ENCODE measurements around the gene ANXA2.
"Not testable (repeated sequence)": the region's sequence is repeated elsewhere in the genome, so short reads cannot be mapped to it uniquely, and the experiment has no call there.

The ANXA2 gene

DNA sequence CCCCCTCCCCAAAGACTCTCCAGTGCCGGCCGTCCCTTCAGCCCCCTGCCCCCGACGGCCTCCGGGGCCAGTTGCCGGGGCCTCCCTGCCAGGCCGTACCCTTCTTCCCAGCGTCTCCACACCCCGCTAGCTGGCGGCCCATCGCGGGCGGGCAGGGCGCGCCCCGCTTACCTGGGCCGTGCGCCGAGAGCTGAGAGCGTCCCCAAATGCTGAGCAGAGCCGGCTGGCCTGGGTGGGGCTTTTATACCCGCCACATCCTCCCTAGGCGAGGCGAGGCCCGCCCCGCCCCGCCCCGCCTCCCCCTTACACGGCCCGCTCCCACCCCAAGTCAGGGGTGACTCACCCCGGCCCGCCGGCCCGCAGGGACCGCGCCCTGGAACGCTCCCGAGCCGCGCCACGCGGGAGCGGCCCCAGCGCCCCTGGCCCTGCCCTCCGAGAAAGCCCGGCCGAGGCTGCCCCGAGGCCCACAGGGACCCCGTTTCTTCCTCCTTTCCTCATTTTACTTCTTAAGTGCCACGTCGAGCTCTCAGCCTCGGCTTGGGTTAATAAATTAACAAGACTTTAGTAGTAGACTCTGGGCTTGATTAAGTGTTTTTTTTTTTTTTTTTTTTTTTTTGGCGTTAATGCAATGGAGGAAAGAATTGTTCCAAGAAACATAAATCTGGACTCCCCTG is at the start of gene ANXA2:
ANXA2 (minus strand) TSS at position 215 of the 674 bp plus-strand sequence. CDS start 11,911 bp downstream, outside the sequence.
- peak; percentile 83 for DNase-seq (ENCODE audit: low spot score)

DNA sequence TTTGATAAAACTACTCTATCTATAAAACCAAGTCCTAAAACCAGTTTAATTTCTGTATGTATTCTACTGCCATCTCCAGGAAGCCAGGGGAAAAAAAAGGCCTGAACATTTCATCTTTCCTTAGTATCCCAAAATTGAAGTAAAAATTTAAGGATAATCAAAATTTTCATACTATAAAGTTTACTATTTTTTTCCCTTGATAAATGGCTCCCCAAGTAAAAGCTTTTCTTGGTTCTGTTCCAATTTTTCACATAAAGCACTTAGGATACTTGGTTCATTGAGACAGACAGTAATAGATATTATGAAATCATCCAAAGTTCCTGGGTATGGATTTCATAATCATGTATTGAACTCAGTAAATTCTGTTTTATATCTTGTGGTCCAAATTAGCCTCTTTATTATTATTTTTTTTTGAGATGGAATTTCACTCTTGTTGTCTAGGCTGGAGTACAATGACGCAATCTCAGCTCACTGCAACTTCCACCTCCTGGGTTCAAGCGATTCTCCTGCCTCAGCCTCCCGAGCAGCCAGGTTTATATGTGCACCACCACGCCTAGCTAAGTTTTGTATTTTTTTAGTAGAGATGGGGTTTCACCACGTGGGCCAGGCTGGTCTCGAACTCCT is 46.6 kb upstream of the ANXA2 start:
- no peak for DNase-seq (ENCODE audit: low spot score)

DNA sequence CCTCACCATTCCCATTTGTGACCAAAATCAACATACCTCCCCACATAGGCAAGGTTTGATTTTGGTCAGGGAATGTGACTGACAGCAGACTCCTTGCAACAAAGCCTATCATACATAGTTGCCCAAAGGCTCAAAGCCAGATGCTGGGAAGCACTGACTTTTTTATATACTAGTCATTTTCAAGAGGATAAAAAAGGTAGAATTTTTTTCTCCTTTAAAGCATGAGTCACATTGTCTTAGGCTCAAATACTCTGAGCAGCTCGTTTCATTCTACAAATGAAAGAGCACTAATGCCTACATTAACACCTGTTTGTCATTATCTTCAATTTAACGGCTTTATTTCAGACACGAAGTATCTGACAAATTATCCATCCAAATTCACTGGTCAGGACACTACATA is 45.0 kb upstream of the ANXA2 start:
- DNase-seq (ENCODE audit: low spot score) = no peak

DNA sequence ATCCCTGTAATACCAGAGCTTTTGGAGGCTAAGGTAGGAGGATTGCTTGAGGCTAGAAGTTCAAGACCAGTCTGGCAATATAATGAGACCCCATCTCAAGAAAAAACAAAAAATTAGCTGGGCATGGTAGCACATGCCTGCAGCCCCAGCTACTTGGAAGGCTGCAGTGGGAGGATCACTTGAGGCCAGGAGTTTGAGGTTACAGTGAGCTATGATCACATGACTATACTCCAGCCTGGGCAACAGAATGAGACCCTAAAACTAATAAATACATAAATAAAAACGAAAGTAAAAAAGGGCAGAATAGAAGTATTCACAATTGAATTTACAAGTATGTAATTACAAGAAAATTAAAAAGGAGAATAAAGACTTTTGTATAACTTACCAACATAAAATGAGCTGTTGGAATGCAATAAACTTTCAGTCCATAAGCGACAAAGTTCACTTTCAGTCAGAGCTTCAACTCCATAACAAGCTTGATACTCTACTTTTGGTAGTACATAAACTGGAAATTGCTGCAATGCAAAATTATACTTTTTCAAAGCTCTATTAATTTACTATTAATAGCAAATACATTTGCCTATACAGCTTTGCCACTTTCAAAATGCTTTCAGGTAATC is 44.4 kb upstream of the ANXA2 start:
- no peak for DNase-seq (ENCODE audit: low spot score)

DNA sequence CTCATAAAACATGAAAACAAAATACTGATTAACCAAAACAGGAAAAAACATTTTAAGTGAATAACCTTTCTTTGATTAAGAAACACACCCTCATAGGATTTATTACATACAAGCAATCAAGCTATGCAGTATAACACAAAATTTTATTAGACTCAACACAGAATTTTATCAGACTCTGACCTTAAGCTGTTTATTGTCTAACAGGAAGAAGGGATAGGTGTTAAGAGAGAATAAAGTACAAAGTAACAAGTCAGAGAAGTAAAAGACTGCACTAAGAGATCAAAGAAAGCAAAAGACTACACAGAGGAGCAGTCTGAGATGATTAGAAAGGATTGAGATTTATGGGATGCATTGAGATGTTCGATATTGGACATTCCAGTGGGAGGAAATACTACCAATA is 43.5 kb upstream of the ANXA2 start:
- no peak for DNase-seq (ENCODE audit: low spot score)

DNA sequence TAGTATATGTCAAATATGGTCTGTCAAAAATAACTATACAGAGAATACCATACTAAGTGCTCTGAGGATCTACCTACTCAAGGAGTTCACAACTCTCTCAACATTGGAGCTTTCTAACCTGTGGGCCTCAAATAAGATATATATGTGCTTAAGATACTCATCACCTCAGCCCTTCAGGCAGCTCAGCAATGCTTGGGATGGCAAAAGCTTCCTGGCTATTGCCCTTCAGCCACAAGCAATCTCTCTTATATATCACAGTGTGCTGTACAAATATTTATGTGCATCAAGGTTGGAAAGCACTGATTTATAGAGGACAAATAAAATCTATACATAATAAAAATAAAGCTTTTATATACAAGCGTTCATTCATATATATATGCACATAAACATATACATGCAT is 40.9 kb upstream of the ANXA2 start:
- DNase-seq (ENCODE audit: low spot score) = no peak

DNA sequence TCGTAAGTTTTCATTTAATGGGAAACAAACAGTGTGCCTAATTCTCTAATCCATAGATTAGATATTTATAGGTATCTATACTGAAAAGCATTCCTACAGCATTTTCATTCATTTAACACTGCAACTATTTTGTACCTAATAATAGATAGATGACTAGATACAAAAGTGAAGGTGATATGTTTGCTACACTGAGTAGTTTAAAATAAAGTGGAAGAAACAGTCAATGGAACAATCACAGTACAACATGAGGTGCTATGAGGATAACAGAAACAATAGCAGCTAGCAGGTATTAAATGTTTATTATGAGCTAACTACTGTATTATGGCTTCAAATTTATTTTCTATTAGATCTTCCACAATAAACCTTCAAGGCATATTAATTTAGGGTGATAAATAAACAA is 31.1 kb upstream of the ANXA2 start:
- no peak for DNase-seq (ENCODE audit: low spot score)

DNA sequence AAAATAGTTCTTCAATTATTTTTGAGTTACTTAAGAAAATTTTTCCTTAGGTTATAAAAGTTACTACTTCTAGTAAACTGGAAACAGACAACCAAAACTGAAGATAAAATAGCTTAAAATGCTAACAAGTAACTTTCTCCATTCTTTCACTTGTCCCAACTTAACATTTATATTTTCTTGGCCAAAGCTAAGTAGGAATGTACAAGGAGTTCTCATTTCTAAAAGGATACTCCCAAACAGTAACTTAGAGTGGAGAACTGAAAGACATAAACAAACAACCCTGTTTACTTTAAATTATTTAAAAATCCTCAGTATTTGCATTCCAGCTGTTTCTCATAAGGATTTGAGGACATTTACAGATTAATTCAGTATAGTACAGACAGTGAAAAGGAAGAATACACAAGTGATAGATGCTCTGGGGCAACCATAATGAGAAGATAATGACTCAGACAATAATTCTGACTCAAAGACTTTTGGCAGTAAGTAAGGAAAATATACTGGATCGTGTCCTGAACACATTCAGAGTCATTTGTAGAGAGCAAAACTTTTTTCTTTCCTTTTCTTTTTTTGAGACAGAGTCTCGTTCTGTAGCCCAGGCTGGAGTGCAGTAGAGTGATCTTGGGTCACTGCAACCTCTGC is 29.2 kb upstream of the ANXA2 start:
- DNase-seq (ENCODE audit: low spot score) = no peak

DNA sequence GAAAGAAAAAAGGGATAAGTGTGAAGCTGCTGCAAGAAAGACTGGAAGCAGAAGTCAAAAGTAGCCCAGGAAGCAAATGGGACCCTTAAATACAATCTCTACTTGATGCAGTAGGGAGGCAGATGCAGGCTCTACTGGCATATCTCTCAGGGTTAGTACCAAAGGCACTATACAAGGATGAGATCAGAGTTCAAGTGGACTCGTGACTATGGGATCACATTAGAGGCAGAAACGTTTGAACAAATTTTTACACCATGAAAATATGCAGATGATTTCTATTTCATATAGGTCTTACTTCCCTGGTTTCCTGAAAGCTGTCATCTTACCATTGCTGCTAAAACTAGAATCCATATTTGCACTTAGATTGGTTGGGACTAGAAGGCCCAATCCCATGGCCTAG is 27.7 kb upstream of the ANXA2 start:
- DNase-seq (ENCODE audit: low spot score) = no peak

DNA sequence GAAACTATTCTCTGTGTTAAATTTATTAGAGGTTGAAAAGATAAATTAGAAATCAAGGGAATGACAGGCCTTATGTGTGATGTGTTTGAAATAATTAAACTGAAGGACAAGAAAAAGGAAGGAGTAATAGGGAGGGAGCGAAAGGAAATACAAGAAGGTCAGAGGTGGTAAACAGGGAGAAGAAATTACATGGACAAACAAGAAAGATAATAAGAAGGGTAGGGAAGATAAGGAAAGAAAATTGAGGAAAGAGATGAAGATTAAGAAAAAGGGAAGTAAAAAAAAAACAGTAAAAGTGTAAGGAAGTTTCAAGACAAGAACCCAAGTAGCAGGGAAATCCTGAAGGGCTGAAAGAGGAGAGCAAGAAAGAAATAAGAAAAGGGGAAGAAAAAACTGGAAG is 26.2 kb upstream of the ANXA2 start:
- no peak for DNase-seq (ENCODE audit: low spot score)

DNA sequence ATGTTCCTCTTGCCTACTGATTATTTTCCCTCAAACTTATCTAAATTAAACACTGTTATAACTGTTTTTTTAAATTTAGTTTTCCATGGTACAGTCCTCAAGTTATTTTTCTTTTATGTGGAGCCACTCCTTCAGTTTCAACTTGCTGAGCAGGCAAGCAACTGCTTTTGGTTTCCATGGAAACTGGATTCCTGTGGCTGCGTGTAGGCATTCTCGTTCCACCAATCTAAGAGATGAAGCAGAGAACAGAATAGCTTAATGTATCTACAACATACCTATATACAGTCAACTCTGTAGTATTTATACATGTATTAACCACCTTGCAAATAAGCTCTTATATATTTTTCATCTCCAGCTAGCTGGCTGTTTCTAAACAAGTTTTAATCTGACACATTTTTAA is 25.8 kb upstream of the ANXA2 start:
- DNase-seq (ENCODE audit: low spot score) = peak; percentile 36

DNA sequence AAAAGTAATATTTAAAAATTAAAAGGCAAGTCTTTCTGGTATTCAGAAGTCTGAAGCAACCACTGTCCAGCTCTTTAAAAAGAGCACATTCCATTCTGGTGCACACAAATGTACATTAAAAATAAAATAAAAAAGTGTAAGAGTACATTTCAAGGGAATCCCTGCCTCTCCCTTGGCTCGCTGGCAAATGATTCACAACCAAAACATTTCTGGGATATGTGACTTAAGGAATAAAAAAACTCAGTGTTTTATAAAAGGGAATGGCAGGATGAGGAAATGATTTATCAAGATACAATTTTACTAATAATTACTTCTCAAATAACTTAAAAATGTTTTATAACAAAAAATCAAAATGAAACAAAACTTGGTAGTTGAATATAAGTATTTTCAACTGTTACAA is 23.8 kb upstream of the ANXA2 start:
- DNase-seq (ENCODE audit: low spot score) = no peak

DNA sequence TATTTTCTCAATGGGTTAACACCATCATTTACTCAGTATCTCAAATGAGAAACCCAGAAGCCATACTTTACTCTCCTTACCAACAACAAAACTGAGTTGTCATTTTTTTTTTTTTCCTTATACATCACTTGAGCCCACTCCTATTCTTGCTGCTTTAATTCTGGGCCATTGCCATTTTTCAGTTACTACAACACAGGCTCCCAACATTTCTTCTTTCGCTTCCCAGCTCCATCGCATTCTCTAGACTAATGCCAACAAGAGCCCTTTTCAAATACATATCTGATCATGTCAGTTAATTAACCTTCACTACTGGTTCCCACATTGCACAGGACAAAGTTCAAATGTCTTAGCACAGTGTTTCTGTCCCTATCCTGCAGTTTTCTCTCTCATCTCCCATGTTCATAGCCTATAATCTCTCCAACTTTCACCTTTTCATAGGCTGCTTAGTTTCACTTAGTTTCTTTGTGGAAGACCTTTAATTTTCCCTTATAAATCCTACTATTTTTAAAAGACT is 22.5 kb upstream of the ANXA2 start:
- no peak for DNase-seq (ENCODE audit: low spot score)

DNA sequence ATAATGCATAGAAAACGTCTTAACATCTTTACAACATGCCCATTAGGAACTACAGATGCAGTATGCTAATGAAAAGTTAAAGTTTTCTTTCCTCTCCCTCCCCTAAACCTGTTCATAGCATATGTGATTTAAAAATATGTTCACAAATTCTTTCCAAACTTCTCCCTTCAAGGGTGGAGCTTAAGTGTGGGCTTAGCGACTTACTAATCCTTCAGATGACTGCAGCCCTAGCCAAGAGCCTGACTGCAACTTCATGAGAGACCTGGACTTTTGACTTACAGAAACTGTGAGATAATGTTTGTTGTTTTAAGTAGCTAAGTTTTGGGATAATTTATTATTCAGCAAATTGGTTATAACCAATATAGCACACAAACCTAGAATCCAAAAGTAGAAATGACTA is 22.0 kb upstream of the ANXA2 start:
- DNase-seq (ENCODE audit: low spot score) = no peak

DNA sequence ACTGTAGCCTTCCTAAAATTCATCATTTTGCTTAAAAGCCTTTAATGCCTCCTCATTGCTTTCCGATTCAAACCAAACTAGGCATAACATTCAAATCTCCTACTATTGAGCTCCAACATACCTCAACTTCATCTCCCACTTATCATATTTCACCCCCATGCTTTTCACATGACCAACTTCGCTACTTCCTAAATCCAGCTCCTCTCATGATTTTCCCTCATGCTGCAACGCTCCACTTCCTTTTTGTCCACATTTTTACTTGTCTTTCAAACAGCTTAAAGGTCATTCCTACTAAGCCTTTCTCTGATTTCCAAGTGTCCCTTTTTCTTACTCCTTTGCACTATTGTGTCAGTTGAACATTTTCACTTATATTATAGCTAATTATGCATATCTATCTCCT is 20.3 kb upstream of the ANXA2 start:
- DNase-seq (ENCODE audit: low spot score) = no peak

DNA sequence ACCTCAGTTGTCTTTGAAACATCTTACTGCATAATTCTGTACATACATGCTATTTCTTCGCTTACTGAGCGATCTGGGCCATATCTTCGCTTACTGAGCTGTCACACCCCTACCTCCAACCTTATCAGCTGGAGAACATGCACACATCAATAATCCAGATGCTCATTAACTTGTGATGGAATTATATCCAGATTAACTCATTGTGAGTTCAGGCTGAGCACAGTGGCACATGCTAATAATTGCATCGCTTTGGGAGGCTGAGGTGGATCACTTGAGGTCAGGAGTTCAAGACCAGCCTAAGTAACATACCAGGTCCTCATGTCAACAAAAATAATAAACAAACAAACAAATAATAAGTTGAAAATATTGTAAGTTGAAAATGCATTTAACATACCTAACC is 19.3 kb upstream of the ANXA2 start:
- DNase-seq (ENCODE audit: low spot score) = no peak

DNA sequence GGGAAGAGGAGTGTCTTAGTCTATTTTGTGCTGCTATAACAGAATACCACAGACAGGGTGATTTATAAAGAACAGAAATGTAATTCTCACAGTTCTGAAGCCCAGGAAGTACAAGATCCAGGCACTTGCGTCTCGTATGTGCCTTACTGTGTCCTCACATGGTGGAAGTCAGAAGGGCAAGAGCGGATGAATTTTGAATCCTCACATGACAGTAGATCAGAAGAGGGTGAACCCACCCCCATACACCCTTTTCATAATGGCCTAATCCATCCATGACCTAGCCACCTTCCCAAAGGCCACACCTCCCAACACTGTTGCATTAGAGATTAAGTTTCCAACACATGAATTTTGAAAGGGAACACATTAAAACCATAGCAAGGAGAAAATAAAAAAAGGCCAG is 18.7 kb upstream of the ANXA2 start:
- no peak for DNase-seq (ENCODE audit: low spot score)

DNA sequence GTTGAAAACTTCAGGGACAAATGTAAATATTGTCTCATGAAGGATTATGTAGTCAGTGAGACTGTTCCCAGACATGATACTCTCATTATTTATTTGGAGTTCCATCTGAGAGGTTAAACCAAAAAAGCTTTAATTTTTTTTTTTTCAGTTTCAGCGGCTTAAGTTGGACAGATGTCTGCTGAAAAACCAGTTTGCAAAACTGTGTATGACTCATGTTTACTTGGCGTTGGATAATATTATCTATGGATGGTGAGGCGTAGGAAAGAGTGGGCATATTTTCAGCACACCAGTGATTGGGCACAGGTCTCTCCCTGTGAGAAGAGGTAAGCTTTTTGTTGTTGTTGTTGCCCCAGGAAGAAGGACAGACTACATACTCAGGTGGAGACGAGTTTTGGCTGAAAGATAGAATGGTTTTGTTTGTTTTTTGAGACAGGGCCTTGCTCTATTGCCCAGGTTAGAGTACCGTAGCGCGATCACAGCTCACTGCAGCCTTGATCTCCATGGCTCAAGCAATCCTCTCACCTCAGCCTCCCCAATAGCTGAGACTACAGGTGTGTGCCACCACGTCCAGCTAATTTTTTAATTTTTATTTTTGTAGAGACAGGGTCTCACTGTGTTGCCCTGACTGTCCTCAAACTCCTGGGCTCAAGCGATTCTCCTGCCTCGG is 16.4 kb upstream of the ANXA2 start:
- no peak for DNase-seq (ENCODE audit: low spot score)

DNA sequence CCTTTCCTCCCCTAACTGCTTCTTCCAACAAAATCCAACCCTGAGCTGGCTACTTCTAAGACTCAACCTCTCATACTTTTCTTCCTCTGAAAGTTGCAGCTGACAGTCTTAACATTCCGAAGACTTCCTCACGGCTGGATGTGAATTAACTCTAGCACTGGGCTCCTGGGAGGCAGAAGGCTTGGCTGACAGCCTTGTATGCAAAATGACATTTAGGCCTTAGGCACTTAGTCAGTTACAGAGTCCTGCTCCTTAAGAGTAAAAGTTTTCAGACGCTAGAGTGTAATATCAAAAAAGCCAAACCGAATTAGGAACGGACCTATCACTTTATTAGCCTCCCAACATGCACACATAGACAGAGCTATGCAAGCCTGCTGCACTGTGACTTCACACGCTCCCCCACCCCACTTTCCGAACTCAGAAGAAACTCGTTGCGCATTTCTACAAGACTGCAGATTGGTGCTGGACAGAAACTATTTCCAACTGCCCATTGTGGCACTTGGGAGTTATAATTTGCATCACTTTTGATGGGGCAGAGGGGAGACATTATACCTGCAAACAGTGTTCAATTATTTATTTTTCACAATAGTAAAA is 15.5 kb upstream of the ANXA2 start:
- DNase-seq (ENCODE audit: low spot score) = no peak

DNA sequence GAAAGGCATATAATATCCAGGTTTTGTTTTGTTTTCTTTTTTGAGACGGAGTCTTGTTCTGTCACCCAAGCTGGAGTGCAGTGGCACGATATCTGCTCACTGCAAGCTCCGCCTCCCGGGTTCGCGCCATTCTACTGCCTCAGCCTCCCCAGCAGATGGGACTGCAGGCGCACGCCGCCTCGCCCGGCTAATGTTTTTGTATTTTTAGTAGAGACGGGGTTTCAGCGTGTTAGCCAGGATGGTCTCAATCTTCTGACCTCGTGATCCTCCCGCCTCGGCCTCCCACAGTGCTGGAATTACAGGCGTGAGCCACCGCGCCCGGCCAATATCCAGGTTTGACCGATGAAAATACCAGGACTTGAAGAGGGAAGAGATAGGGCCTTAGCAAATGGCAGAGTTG is 15.0 kb upstream of the ANXA2 start:
- not testable (repeated sequence) for DNase-seq (ENCODE audit: low spot score)

DNA sequence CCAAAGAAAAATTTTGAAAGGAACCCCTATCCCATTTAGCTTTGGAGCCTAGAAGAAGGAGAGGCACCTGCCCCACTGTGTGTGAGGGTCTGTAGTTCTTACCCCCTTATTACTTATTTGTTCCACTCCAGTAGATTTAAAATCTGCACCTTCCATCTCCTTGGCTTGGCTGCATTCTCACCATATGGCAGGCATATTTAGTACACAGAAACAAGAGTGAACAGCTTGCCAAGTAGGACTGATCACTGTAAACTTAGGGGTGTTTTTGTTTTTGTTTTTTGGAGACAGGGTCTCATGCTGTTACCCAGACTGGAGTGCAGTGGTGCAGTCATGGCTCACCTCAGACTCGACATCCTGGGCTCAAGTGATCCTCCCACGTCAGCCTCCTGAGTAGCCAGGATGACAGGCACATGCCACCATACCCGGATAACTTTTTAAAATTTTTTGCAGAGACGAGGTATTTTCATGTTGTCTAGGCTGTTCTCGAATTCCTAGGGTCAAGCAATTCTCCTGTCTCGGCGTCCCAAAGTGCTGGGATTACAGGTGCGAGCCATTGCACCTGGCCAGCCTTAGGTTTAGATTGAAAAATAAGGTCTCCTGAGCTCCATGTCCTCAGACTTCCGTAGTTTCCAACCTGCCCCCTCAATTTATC is 14.1 kb upstream of the ANXA2 start:
- DNase-seq (ENCODE audit: low spot score) = no peak

DNA sequence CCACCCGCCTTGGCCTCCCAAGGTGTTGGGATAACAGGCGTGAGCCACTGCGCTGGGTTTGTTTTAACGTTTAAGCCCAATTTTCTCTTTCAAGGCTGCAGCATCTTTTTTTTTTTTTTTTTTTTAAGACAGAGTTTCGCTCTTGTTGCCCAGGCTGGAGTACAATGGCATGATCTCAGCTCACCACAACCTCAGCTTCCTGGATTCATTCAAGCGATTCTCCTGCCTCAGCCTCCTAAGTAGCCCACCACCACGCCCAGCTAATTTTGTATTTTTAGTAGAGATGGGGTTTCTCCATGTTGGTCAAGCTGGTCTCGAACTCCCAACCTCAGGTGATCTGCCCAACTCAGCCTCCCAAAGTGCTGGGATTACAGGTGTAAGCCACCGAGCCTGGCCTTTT is 12.6 kb upstream of the ANXA2 start:
- not testable (repeated sequence) for DNase-seq (ENCODE audit: low spot score)
